Loucy (cell line): ENCODE data around the gene PCDHGB3.

Source experiments
- H2AFZ ChIP-seq: fragments of 200-600 bp; sonication (generic); 2 replicates; pipeline ENCODE4 v1.6.0; 2016; ENCODE audit warnings: antibody characterized with exemption, mild to moderate bottlenecking, low read length, moderate library complexity
- H3F3A ChIP-seq: fragments of 200-600 bp; 2 replicates; pipeline ENCODE4 v1.6.0; 2016; ENCODE audit warnings: antibody characterized with exemption, low read depth, mild to moderate bottlenecking
- H3K27me3 ChIP-seq: fragments of 200-600 bp; sonication (generic); 2 replicates; pipeline ENCODE4 v1.6.1; 2014; ENCODE audit warnings: low read length, mild to moderate bottlenecking; ENCODE audit not compliant: insufficient read depth, poor library complexity, severe bottlenecking
- H3K36me3 ChIP-seq: fragments of 200-600 bp; sonication (generic); 2 replicates; pipeline ENCODE4 v1.6.1; 2016; ENCODE audit warnings: low read length; ENCODE audit not compliant: insufficient read depth
- H3K4me1 ChIP-seq: fragments of 200-600 bp; sonication (generic); 2 replicates; pipeline ENCODE4 v1.5.1; 2014; ENCODE audit warnings: low read length, mild to moderate bottlenecking; ENCODE audit not compliant: insufficient read depth, poor library complexity, severe bottlenecking
- H3K4me2 ChIP-seq: fragments of 200-600 bp; sonication (generic); 2 replicates; pipeline ENCODE4 v1.6.0; 2014; ENCODE audit warnings: antibody characterized with exemption, low read length, low read depth, mild to moderate bottlenecking; ENCODE audit not compliant: poor library complexity, severe bottlenecking
- H3K4me3 ChIP-seq: fragments of 200-600 bp; sonication (generic); 2 replicates; pipeline ENCODE4 v1.5.1; 2014; ENCODE audit warnings: low read length, mild to moderate bottlenecking, mixed read lengths; ENCODE audit not compliant: poor library complexity, severe bottlenecking
- H3K79me2 ChIP-seq: fragments of 200-600 bp; sonication (generic); 2 replicates; pipeline ENCODE4 v1.6.1; 2014; ENCODE audit warnings: low read length; ENCODE audit not compliant: insufficient read depth
- H3K9ac ChIP-seq: fragments of 200-600 bp; sonication (generic); 2 replicates; pipeline ENCODE4 v1.6.0; 2014; ENCODE audit warnings: mild to moderate bottlenecking, low read depth, low read length, moderate library complexity; ENCODE audit not compliant: poor library complexity, severe bottlenecking
- H3K9me2 ChIP-seq: fragments of 200-600 bp; sonication (generic); replicated peaks from 2 replicates; pipeline ENCODE4 v1.6.1; 2016; ENCODE audit warnings: low read depth, low read length, mixed read lengths
- H3K9me3 ChIP-seq: fragments of 200-600 bp; sonication (generic); 2 replicates; pipeline ENCODE4 v1.6.1; 2014; ENCODE audit warnings: mild to moderate bottlenecking, antibody characterized with exemption, low read length, low read depth; ENCODE audit not compliant: insufficient read depth
- H4K20me1 ChIP-seq: fragments of 200-600 bp; sonication (generic); 2 replicates; pipeline ENCODE4 v1.6.0; 2014; ENCODE audit warnings: antibody characterized with exemption, low read length, mild to moderate bottlenecking; ENCODE audit not compliant: insufficient read depth, poor library complexity, severe bottlenecking
- CTCF ChIP-seq: fragments of 200-600 bp; sonication (generic); conservative IDR thresholded peaks from 2 replicates; pipeline ENCODE4 v1.5.1; 2014; ENCODE audit warnings: mild to moderate bottlenecking, antibody characterized with exemption, low read length
- EZH2phosphoT487 ChIP-seq: fragments of 200-600 bp; IDR thresholded peaks from 2 replicates; pipeline ENCODE4 v1.6.1; 2018; ENCODE audit warnings: antibody characterized with exemption, mild to moderate bottlenecking, moderate library complexity, borderline replicate concordance

Gene PCDHGB3

GRCh38 chr5:141355641-141356040 is 14.4 kb upstream of the PCDHGB3 start:
- no peak for TF ChIP-seq EZH2phosphoT487
- no peak overlapping the region for H3K9ac ChIP-seq

GRCh38 chr5:141356133-141356532 is 13.9 kb upstream of the PCDHGB3 start:
- no peaks in the 10 kb centered on the region for H4K20me1 ChIP-seq
- TF ChIP-seq EZH2phosphoT487 (no peak), CTCF (no peak)
- no peaks in the 10 kb centered on the region for H3K4me1 ChIP-seq
- H3F3A ChIP-seq, result no peaks in the 10 kb centered on the region
- H3K4me2 ChIP-seq, result no peak overlapping the region
- no peaks in the 10 kb centered on the region for H3K9me2 ChIP-seq
- no peaks in the 10 kb centered on the region for H3K27me3 ChIP-seq
- no peak overlapping the region for H2AFZ ChIP-seq
- no peak overlapping the region for H3K9ac ChIP-seq
- H3K9me3 ChIP-seq, result no peaks in the 10 kb centered on the region
- H3K36me3 ChIP-seq, result no peaks in the 10 kb centered on the region
- no peak overlapping the region for H3K4me3 ChIP-seq
- no peaks in the 10 kb centered on the region for H3K79me2 ChIP-seq

More at GRCh38 chr5:141355641-141356040, 14.4 kb upstream of the PCDHGB3 start:
- Histone ChIP-seq H4K20me1 (no peaks in the 10 kb centered on the region), H3K79me2 (no peaks in the 10 kb centered on the region), H3K36me3 (no peaks in the 10 kb centered on the region), H3K9me2 (no peaks in the 10 kb centered on the region), H3K27me3 (no peaks in the 10 kb centered on the region), H3K4me2 (no peak overlapping the region), H3K4me3 (no peak overlapping the region), H2AFZ (no peak overlapping the region), H3F3A (no peaks in the 10 kb centered on the region), H3K9me3 (no peaks in the 10 kb centered on the region), H3K4me1 (no peaks in the 10 kb centered on the region)

DNA sequence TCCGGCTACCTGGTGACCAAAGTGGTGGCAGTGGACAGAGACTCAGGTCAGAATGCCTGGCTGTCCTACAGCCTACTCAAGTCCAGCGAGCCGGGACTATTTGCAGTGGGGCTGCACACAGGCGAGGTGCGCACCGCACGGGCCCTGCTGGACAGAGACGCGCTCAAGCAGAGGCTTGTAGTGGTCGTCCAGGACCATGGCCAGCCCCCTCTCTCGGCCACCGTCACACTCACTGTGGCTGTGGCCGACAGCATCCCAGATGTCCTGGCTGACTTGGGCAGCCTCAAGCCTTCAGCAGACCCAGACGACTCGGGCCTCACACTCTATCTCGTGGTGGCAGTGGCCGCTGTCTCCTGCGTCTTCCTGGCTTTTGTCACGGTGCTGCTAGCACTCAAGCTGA is 13.1 kb upstream of the PCDHGB3 start:
- H3K36me3 ChIP-seq, result no peaks in the 10 kb centered on the region
- no peaks in the 10 kb centered on the region for H3K4me1 ChIP-seq
- no peak overlapping the region for H2AFZ ChIP-seq
- TF ChIP-seq CTCF (no peak), EZH2phosphoT487 (no peak)
- H3K9me2 ChIP-seq, result no peaks in the 10 kb centered on the region
- no peaks in the 10 kb centered on the region for H4K20me1 ChIP-seq
- H3K9ac ChIP-seq, result no peak overlapping the region
- no peaks in the 10 kb centered on the region for H3F3A ChIP-seq
- H3K27me3 ChIP-seq, result no peaks in the 10 kb centered on the region
- H3K79me2 ChIP-seq, result no peaks in the 10 kb centered on the region
- no peak overlapping the region for H3K4me2 ChIP-seq
- H3K4me3 ChIP-seq, result no peak overlapping the region
- no peaks in the 10 kb centered on the region for H3K9me3 ChIP-seq

DNA sequence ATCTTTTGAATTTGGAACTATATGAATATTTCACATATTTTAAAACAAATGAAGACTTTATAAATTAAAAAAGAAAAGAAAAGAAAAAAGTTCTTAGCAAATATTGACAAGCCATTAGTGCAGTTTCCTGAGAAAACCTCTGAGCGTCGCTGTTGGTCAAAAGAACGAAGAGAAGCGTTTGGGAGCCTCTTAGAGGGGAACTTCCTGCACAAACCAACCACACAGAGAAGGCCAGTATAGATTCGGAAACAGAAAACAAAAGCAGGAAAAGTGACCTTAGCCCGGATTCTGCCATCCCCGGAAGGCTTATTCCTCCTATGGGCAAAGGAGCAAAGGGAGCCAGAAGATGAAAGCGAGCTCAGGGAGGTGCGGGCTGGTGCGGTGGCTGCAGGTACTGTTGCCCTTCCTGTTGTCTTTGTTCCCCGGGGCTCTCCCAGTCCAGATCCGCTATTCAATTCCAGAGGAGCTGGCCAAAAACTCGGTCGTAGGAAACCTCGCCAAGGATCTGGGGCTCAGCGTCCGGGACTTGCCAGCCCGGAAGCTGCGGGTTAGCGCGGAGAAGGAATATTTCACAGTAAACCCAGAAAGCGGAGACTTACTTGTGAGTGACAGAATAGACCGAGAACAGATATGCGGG is 10.1 kb upstream of the PCDHGB3 start, which contains the start of gene PCDHGB2:
Gene PCDHGB2, plus strand, starts transcription at position 205 of the 637 bp plus-strand sequence. Its CDS starts 142 bp downstream, at position 347.
- Histone ChIP-seq H3K36me3 (no peaks in the 10 kb centered on the region), H3K4me3 (peak within 1 kb of the TSS; percentile 67), H2AFZ (peak within 1 kb of the TSS; percentile 98), H3K9me3 (no peaks in the 10 kb centered on the region), H3K9ac (peak within 1 kb of the TSS; percentile 63), H3K79me2 (no peaks in the 10 kb centered on the region), H4K20me1 (no peaks in the 10 kb centered on the region), H3F3A (no peaks in the 10 kb centered on the region), H3K27me3 (no peaks in the 10 kb centered on the region), H3K4me1 (no peaks in the 10 kb centered on the region), H3K4me2 (peak within 1 kb of the TSS; percentile 70), H3K9me2 (no peaks in the 10 kb centered on the region)
- peak; percentile 61 for TF ChIP-seq CTCF
- TF ChIP-seq EZH2phosphoT487, result no peak
